GM18867 (cell line): ENCODE data around the gene TRIM72.
"Not testable (repeated sequence)": the region's sequence is repeated elsewhere in the genome, so short reads cannot be mapped to it uniquely, and the experiment has no call there.

ENCODE experiments used
- ATAC-seq: cut with Tn5 transposase; IDR thresholded peaks from one replicate; pipeline ENCODE4 v1.9.1; 2021; ENCODE audit warnings: mild to moderate bottlenecking, moderate library complexity; ENCODE audit not compliant: unreplicated experiment

TRIM72 gene, protein sequence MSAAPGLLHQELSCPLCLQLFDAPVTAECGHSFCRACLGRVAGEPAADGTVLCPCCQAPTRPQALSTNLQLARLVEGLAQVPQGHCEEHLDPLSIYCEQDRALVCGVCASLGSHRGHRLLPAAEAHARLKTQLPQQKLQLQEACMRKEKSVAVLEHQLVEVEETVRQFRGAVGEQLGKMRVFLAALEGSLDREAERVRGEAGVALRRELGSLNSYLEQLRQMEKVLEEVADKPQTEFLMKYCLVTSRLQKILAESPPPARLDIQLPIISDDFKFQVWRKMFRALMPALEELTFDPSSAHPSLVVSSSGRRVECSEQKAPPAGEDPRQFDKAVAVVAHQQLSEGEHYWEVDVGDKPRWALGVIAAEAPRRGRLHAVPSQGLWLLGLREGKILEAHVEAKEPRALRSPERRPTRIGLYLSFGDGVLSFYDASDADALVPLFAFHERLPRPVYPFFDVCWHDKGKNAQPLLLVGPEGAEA

GRCh38 chr16:31213877-31214707 lies at the start of gene TRIM72:
TSS of gene TRIM72 (plus strand) at chr16:31214119. CDS start at chr16:31214739, 620 bp downstream.
- no peak for ATAC-seq

GRCh38 chr16:31167315-31167714 lies 46.6 kb upstream of the TRIM72 start:
- ATAC-seq = no peak

DNA sequence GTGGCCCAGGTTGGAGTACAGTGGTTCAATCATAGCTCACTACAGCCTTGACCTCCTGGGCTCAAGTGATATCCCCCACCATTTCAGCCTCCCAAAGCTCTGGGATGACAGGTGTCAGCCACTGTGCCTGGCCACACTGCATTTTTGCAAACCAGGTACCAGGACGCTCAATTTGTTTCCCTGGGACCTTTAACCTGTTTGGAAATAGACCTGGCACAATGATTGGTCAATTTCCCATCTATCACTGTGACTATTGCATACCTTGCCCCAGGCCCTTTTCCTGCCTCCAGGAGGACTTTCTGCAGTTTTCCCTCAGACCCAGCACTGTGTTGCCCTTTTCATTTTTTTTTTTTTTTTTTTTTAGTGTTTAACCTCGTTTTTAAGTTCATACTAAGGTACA lies 45.1 kb upstream of the TRIM72 start:
- no peak for ATAC-seq

GRCh38 chr16:31170048-31170447 lies 43.9 kb upstream of the TRIM72 start:
- ATAC-seq = not testable (repeated sequence)

GRCh38 chr16:31177136-31177535 lies 36.8 kb upstream of the TRIM72 start:
- ATAC-seq = no peak

DNA sequence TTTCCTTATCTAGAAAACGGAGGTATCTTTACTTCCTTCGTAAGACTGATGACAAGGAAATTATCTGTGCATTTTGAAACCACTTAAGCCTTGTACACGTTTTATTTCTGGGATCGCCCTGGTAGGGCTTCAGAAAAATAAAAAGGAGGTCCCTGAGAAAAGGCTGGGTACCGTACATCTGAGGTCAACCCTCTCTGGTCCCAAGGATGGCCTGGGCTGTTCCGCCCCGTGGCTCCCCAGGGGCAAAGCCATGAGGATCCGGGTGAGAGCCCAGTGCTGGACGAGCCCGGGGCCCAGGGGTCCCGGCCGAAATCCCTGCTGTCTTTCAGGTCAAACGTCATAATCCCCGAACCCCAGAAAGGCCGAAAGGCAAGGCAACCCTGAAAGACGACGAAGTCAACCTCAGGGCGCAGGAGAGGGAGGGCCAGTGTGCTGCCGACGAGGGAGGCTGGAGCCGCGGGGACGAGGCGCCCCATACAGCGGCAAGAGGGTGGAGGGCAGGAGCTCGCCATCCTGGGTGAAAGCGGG lies 34.6 kb upstream of the TRIM72 start:
- peak; percentile 1 for ATAC-seq

DNA sequence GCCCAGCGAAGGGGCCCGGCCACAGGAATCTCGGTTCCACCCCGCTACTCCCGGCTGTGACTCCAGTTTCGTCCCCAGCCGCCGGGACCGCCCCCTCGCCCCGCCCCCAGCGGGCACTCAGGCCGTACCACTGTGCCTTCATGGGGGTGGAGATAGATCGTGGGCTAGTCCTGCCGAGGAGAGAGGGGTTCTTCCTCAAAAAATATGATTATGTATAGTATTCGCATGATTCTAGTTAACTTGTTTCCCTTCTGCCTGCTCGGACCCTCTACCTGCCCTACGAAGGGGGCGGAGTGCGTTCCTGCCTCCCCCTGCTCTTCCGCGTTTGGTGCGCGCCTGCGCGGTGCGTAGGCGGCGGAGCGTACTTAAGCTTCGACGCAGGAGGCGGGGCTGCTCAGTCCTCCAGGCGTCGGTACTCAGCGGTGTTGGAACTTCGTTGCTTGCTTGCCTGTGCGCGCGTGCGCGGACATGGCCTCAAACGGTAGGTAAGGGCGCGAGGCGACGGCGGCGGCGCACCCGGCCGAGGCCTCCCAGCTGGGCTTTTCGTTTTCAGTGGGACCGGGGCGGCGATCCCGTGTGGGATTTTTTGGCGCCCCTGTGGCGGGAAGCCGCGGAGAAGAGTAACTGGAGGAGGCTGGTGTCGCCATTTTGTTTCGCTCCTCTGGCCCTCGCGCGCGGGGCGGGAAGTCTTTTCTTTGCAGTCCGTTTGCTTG lies 34.0 kb upstream of the TRIM72 start, which contains the start of gene FUS:
TSS of gene FUS (plus strand) at position 393 of the 713 bp plus-strand sequence. CDS start at position 469, 76 bp downstream.
- ATAC-seq = peak; percentile 60

DNA sequence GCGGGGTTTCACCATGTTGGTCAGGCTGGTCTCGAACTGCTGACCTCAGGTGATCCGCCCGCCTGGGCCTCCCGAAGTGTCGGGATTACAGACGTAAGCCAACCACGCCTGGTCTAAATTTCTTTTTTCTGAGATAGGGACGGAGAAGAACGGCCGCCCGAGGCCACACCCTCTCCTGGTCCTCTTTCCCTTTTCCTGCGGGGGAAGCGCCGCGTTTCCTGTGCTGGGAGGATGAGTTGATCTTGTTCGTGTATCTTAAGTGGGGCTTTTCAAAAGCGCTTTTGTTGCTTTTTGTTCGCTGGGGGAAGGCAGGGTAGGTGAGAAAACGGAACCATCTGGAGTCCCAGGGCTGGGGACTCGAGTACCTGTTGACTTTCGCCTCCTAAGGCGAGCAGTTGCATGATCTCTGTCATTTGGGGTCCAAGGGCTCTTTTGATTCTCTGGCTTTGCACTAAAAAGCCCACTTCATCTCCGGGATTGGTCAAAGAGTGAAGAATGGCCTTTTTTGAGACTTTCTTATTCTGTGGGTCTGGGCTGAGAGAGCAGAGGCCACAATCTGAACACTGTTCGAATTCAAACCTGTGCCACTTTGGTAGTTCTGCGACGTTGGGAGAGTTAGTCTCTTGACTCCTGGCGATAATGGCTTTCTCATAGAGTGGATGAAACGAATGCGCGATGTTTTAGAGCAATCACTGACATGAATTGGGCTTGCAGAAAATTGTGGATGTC lies 32.7 kb upstream of the TRIM72 start:
- ATAC-seq = no peak

GRCh38 chr16:31182391-31182790 lies 31.5 kb upstream of the TRIM72 start:
- ATAC-seq = no peak

GRCh38 chr16:31183432-31184428 lies 30.2 kb upstream of the TRIM72 start:
- ATAC-seq = no peak

- ATAC-seq = no peak
Measured at GRCh38 chr16:31184888-31185287, 29.0 kb upstream of the TRIM72 start.

GRCh38 chr16:31185339-31185738 lies 28.6 kb upstream of the TRIM72 start:
- ATAC-seq = no peak

DNA sequence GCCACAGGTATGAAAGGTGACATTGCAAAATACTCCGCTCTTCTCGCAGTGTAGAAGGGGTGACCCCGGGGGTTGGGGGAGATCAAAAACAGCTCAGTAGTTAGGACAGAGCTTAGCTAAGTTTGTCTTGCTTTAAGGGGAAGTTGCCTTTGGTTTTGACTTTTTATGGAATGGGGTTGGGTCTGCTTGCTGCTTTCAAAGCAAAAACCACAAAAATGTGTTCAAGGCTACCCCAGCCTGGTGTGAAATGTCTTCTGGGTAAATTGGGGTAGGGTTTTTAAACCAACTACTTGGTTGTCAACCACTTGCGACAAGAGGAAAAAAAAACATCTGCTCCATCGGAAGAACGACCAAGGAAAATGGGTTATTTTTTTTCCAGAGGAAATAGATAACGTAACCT lies 27.7 kb upstream of the TRIM72 start:
- no peak for ATAC-seq

DNA sequence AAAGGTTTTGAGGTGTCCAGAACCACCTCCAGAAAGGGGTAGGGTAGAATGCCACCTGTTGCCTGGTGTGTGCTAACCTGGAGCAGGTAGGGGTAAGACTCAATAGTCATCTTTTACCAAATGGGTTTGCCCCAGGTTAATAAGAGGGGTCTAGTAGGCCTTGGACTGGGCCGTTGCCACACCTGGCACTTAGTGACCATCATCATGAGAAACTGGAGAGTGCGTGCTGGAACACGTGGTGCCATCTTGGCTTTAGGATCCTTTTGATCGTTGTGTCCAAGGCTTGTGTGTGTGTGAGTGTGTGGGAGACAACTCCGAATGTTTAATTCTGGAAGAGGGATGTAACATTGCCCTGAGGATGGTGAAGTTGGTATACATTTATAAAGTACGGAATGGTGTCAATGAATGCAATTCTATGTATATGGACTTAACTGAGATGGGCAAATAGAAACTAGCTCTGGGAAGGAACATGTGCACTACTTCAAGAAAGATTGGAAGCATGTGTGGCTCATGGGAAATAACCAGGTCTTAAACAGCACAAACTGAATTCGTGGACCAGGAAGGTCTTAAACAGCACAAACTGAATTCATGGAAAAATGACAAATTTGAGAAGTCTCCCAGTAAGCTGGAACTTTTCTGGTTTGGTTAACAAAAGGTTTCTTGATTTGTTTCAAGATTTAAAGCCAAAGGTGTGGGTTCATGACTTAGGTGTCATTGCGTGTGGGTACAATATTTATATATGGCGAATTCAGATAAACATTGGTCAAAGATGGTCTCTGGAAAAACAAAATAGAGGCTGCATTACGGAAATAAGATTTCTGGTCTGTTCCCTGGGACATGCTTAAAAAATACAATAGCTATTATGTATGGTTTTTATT lies 26.8 kb upstream of the TRIM72 start:
- no peak for ATAC-seq

DNA sequence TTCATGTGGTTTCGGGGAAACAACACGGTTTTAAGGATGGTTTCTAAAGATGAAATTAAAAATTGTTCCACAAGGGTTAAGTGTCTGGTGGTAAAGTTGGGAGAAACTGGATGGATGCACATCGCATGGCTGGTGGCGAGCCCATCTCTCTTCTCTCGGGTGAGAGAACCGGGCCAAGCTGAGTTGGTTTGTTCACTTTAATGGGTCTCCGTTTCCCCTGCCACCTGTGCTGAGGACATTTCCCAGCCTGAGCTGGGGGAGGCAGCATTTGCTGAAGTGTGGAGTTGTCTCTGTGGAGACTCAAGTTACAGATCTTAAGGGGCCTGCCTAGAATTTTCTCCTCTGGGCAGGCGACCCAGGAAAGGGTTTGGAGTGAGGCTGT lies 26.1 kb upstream of the TRIM72 start:
- no peak for ATAC-seq

GRCh38 chr16:31188450-31189411 lies 25.2 kb upstream of the TRIM72 start:
- ATAC-seq = no peak

DNA sequence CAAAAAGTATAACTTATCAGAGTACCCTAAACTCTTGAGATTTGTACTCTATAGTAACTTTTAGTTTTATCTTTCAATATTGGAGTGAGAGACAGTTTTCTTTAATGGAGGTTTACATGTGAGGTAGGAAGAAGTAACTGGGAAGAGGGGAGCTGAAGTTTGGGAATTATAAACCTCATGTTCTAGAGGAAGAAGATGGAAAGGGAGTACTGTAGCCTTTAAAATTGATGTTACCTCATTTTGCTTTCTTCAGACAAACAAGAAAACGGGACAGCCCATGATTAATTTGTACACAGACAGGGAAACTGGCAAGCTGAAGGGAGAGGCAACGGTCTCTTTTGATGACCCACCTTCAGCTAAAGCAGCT lies 24.5 kb upstream of the TRIM72 start:
- no peak for ATAC-seq
